ENCODE results near the gene FXYD7.
"Not testable (repeated sequence)": the region's sequence is repeated elsewhere in the genome, so short reads cannot be mapped to it uniquely, and the experiment has no call there.

Gene FXYD7

DNA sequence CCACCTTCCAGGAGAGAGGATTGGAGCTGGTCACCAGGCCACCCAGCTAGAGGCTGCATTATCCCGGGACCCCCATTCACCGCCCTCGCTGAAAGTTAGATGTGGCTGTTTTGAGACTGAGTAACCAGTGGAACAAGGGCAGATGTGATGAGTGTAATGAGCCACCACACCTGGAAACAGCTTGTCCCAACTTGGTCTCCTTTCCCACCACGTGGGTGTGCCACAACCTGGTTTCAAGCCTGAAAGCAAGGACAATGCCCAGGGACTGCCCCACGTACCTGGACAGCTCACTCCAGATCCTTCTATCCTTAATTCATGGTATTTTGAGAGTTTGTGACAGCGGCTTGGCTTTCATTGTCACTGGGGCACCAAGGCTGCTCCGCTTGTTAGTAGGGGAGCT, 15.2 kb upstream of the FXYD7 start:
- no peak for DNase-seq (ENCODE audit: low read depth)

GRCh38 chr19:35128398-35129057, 14.5 kb upstream of the FXYD7 start:
- no peak for DNase-seq (ENCODE audit: low read depth)

DNA sequence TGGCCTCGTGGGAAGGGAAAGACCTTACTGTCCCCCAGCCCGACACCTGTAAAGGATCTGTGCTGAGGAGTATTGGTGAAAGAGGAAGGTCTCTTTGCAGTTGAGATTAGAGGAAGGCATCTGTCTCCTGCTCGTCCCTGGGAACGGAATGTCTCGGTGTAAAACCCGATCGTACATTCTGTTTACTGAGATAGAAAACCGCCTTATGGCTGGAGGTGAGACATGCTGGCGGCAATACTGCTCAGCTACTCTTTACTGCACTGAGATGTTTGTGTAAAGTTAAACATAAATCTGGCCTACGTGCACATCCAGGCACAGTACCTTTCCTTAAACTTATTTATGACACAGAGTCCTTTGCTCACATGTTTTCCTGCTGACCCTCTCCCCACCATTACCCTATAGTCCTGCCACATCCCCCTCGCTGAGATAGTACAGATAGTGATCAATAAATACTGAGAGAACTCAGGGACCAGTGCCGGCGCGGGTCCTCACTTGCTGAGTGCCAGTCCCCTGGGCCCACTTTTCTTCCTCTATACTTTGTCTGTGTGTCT, 13.3 kb upstream of the FXYD7 start:
- DNase-seq (ENCODE audit: low read depth), result not testable (repeated sequence)

- DNase-seq (ENCODE audit: low read depth), result no peak
Observed at GRCh38 chr19:35130761-35131720, 12.0 kb upstream of the FXYD7 start.

GRCh38 chr19:35132254-35132653, 10.8 kb upstream of the FXYD7 start:
- no peak for DNase-seq (ENCODE audit: low read depth)

DNA sequence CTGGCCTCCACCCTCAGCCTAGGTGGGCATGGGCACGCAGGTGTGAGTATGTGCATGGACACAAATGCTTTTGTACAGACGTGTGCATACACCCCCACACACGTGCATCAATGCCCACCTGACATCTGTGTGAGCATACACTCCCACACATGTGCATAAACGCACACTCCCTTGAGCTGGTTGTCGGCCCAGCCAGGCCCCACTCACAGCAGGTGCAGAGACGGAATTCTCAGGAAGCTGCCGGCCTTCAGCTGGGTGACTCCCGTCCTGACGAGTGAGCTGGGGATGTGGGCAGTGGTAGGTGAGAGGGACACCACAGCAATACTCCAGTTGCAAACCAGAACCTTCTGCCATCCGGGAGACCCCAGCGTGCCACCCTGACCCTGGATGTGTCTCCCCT, 9.2 kb upstream of the FXYD7 start:
- DNase-seq (ENCODE audit: low read depth), result no peak

GRCh38 chr19:35134601-35135242, 8.3 kb upstream of the FXYD7 start, which contains the start of gene LGI4:
Gene LGI4 (minus strand): TSS chr19:35135059. CDS start chr19:35134680, 379 bp downstream.
- DNase-seq (ENCODE audit: low read depth), result no peak

- peak; percentile 41 for DNase-seq (ENCODE audit: low read depth)
Observed at GRCh38 chr19:35135389-35135909, 7.6 kb upstream of the FXYD7 start.

GRCh38 chr19:35136231-35136630, 6.8 kb upstream of the FXYD7 start:
- no peak for DNase-seq (ENCODE audit: low read depth)

- DNase-seq (ENCODE audit: low read depth), result no peak
Observed at GRCh38 chr19:35136977-35137702, 5.9 kb upstream of the FXYD7 start.

DNA sequence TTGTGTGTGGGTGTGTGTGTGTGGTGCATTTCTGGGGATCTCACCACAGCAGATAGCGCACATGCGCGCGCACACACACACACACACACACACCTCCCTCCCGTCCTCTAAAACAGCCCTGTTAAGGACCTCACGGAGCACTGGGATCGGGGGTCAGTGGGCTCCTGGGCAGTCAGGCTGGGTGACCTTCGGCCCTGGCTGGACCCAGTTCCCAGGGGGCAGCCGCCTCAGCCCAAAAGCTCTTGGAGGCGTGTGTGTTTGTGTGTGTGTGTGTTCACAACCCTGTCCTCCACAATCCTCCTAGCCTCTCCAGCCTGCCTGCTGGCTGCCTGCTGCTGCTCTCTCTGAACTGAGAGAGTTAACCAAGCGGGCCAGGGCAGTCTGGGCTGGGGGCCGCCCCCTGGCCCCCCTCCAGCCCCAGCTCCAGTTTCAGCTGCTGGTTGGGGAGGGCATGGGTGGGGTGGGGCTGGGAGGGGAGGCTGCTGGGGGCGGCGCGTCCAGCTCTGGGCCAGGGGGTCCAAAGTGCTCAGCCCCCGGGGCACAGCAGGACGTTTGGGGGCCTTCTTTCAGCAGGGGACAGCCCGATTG, 4.7 kb upstream of the FXYD7 start, which contains the start of gene FXYD1:
Gene FXYD1, plus strand, starts transcription at position 520 of the 588 bp plus-strand sequence. CDS start 1,256 bp downstream, outside the sequence.
- DNase-seq (ENCODE audit: low read depth), result no peak

DNA sequence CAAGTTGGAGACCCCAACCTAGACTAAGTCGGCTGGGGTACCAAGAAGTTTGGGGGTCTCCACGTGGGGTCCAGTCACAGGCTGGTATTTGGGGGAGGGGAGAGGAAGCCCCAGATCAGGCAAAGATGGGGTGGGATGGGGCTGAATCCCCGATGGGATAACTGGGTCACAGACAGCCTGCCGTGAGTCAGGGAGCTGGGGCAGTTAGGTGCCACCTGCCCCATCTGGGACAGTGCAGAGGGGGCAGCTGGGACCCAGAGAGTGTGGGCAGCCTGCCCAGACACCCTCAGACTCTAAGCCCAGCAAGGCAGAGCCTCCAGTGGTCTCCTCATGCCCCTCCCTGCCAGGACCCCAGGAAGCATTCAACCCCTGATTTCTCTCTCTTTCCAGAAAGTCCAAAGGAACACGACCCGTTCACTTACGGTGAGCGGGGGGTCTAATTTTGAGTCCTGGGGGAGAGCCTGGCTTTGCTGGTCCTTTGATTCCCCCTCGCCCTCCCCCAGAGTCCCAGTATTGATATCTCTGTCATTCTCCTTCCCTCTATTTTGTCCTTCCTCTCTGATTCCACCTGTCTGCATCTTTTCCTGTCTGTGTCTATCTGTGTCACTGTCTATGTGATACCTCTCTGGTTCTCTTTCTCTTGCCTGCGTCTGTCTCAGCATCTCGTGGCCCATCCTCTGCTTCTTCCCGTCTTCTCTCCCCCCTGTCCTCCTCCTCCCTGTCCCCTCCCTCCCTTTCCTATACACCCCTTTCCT, 2.7 kb upstream of the FXYD7 start:
- DNase-seq (ENCODE audit: low read depth), result no peak

- DNase-seq (ENCODE audit: low read depth), result peak; percentile 92
Observed at GRCh38 chr19:35140962-35141836, 1.9 kb upstream of the FXYD7 start.

GRCh38 chr19:35141837-35142605, 1.0 kb upstream of the FXYD7 start:
- no peak for DNase-seq (ENCODE audit: low read depth)

- peak; percentile 56 for DNase-seq (ENCODE audit: low read depth)
Observed at GRCh38 chr19:35142606-35143230, 337 bp upstream of the FXYD7 start.

DNA sequence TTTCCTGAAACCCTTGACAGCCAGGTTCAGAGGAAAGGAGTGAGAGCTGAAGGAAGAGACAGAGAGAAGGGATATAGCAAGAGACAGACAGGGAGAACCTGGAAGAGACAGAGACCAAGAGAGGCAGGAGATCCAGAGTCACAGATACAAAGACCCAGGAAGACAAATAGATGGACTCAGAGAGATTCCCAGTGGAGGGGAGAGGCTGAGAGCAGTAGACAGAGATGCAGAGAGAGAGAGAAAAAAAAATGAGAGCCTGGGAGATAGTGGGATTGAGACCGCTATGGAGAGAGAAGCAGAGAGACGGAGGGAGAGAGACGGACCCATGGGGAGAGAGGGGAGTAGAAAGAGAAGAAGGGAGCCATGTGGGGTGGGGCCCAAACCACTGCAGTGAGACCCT, 763 bp downstream of the FXYD7 start:
- no peak for DNase-seq (ENCODE audit: low read depth)

DNA sequence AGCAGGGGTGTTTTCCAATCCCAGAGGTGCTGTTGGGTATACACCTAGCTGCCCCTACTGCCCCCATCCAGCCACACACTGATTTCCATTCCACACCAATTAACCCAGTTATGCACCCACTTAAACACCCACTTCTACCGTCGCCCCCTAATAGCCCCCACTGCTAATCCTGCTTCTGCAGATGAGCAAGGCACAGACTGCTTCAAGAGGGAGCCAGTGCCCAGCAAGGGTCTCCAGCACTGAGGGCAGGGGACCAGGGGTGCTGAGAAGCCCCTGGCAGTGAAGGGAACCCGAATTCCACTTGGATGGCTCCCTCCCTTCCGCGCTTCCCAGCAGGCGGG, 1.2 kb downstream of the FXYD7 start:
- DNase-seq (ENCODE audit: low read depth), result no peak

Measured in stimulated activated CD8-positive, alpha-beta memory T cell treated with anti-CD3 and anti-CD28 coated beads, Interleukin-12 subunit alpha, Interleukin-12 subunit beta, amount 100 ng/mL, for 1 hour (primary cell).